ENCODE data around the gene CEMIP. TPM values are rescaled to one million over a fixed set of nuclear protein-coding genes. Genes with fewer than 3 reads are reported as not detected.
A peak's percentile ranks its signal among the peaks of the same experiment; 100 is the strongest.

CEMIP gene
- total RNA-seq, 1 donor = 687 TPM

GRCh38 chr15:80932513-80932815 is 153.3 kb downstream of the CEMIP start:
- H3K79me2 ChIP-seq (ENCODE audit: insufficient read depth, low read length) = no peaks in the 10 kb centered on the region
- peaks cover 68% of the 10 kb centered on the region for H3K4me1 ChIP-seq (ENCODE audit: insufficient read depth, low read length)
- no peaks in the 10 kb centered on the region for H3K9me3 ChIP-seq (ENCODE audit: low read depth, low read length)
- H2AFZ ChIP-seq (ENCODE audit: low read length) = no peak overlapping the region
- no peak for TF ChIP-seq CTCF (IDR thresholded peaks at IDR 0.05; ENCODE audit: extremely low read depth, low read depth, low read length)
- peaks cover 10% of the 10 kb centered on the region for H4K20me1 ChIP-seq (ENCODE audit: insufficient read depth, low read length)
- H3K36me3 ChIP-seq (ENCODE audit: insufficient read depth, low read length) = peaks cover 93% of the 10 kb centered on the region
- no peak for DNase-seq (ENCODE audit: insufficient read length, low spot score, missing footprints)
- H3K4me2 ChIP-seq (ENCODE audit: insufficient read depth, low read length) = no peak overlapping the region
- H3K27ac ChIP-seq (ENCODE audit: low read depth, low read length) = peak overlapping the region; percentile 97
- H3K27me3 ChIP-seq (ENCODE audit: insufficient read depth, low read length) = no peaks in the 10 kb centered on the region
- H3K4me3 ChIP-seq (ENCODE audit: insufficient read depth, low read length) = no peak overlapping the region

GRCh38 chr15:80932989-80933388 is 153.8 kb downstream of the CEMIP start:
- no peak for DNase-seq (ENCODE audit: insufficient read length, low spot score, missing footprints)
- peak overlapping the region; percentile 97 for H3K27ac ChIP-seq (ENCODE audit: low read depth, low read length)
- no peak for TF ChIP-seq CTCF (IDR thresholded peaks at IDR 0.05; ENCODE audit: extremely low read depth, low read depth, low read length)
- peaks cover 67% of the 10 kb centered on the region for H3K4me1 ChIP-seq (ENCODE audit: insufficient read depth, low read length)
- no peaks in the 10 kb centered on the region for H3K27me3 ChIP-seq (ENCODE audit: insufficient read depth, low read length)
- no peak overlapping the region for H2AFZ ChIP-seq (ENCODE audit: low read length)
- H3K9me3 ChIP-seq (ENCODE audit: low read depth, low read length) = no peaks in the 10 kb centered on the region
- no peak overlapping the region for H3K4me2 ChIP-seq (ENCODE audit: insufficient read depth, low read length)
- no peaks in the 10 kb centered on the region for H3K79me2 ChIP-seq (ENCODE audit: insufficient read depth, low read length)
- H4K20me1 ChIP-seq (ENCODE audit: insufficient read depth, low read length) = peaks cover 10% of the 10 kb centered on the region
- peaks cover 93% of the 10 kb centered on the region for H3K36me3 ChIP-seq (ENCODE audit: insufficient read depth, low read length)
- no peak overlapping the region for H3K4me3 ChIP-seq (ENCODE audit: insufficient read depth, low read length)

GRCh38 chr15:80934761-80935221 is 155.6 kb downstream of the CEMIP start:
- DNase-seq (ENCODE audit: insufficient read length, low spot score, missing footprints) = peak; percentile 93
- H3K27ac ChIP-seq (ENCODE audit: low read depth, low read length) = peak overlapping the region; percentile 97
- H3K4me1 ChIP-seq (ENCODE audit: insufficient read depth, low read length) = peaks cover 49% of the 10 kb centered on the region
- H4K20me1 ChIP-seq (ENCODE audit: insufficient read depth, low read length) = peaks cover 13% of the 10 kb centered on the region
- peaks cover 90% of the 10 kb centered on the region for H3K36me3 ChIP-seq (ENCODE audit: insufficient read depth, low read length)
- TF ChIP-seq CTCF (IDR thresholded peaks at IDR 0.05; ENCODE audit: extremely low read depth, low read depth, low read length) = peak; percentile 11
- H3K4me2 ChIP-seq (ENCODE audit: insufficient read depth, low read length) = peak overlapping the region; percentile 2
- H3K9me3 ChIP-seq (ENCODE audit: low read depth, low read length) = no peaks in the 10 kb centered on the region
- H2AFZ ChIP-seq (ENCODE audit: low read length) = no peak overlapping the region
- no peak overlapping the region for H3K4me3 ChIP-seq (ENCODE audit: insufficient read depth, low read length)
- H3K79me2 ChIP-seq (ENCODE audit: insufficient read depth, low read length) = no peaks in the 10 kb centered on the region
- no peaks in the 10 kb centered on the region for H3K27me3 ChIP-seq (ENCODE audit: insufficient read depth, low read length)

- no peaks in the 10 kb centered on the region for H3K79me2 ChIP-seq (ENCODE audit: insufficient read depth, low read length)
Measured at GRCh38 chr15:80936288-80937078, 157.3 kb downstream of the CEMIP start.

More at GRCh38 chr15:80936288-80937078, 157.3 kb downstream of the CEMIP start:
- TF ChIP-seq CTCF (IDR thresholded peaks at IDR 0.05; ENCODE audit: extremely low read depth, low read depth, low read length) = no peak
- H4K20me1 ChIP-seq (ENCODE audit: insufficient read depth, low read length) = peaks cover 21% of the 10 kb centered on the region
- H3K36me3 ChIP-seq (ENCODE audit: insufficient read depth, low read length) = peaks cover 90% of the 10 kb centered on the region
- no peak overlapping the region for H3K4me3 ChIP-seq (ENCODE audit: insufficient read depth, low read length)
- no peak overlapping the region for H3K4me2 ChIP-seq (ENCODE audit: insufficient read depth, low read length)
- H3K4me1 ChIP-seq (ENCODE audit: insufficient read depth, low read length) = peaks cover 32% of the 10 kb centered on the region
- H3K9me3 ChIP-seq (ENCODE audit: low read depth, low read length) = no peaks in the 10 kb centered on the region
- H3K27me3 ChIP-seq (ENCODE audit: insufficient read depth, low read length) = no peaks in the 10 kb centered on the region
- H3K27ac ChIP-seq (ENCODE audit: low read depth, low read length) = no peak overlapping the region
- H2AFZ ChIP-seq (ENCODE audit: low read length) = no peak overlapping the region
- DNase-seq (ENCODE audit: insufficient read length, low spot score, missing footprints) = no peak
